Common myeloid progenitor, CD34-positive (primary cell): ENCODE measurements around the gene TMEM207. TPM values are rescaled to one million over a fixed set of nuclear protein-coding genes. Genes with fewer than 3 reads are reported as not detected.

Experiments
- CTCF ChIA-PET: fragments of 350-600 bp; sonication (Branson Sonifier 250); formaldehyde crosslinking; loops from one replicate; lab custom pipeline; 2021; ENCODE audit warnings: antibody characterized with exemption; lab: Charles Lee
- POLR2A ChIA-PET: fragments of 350-600 bp; sonication (Branson Sonifier 250); formaldehyde crosslinking; loops from one replicate; lab custom pipeline; 2021; ENCODE audit warnings: antibody characterized with exemption; lab: Charles Lee
- DNase-seq, 3 donors: peaks; one replicate each; pipeline versions ENCODE4 v3.0.0 to v3.0.0-alpha.2; 2013
- H3K27ac ChIP-seq, 2 experiments: 1 replicate in 1 of 2; 2 replicates in 1 of 2; pipeline ENCODE4 v1.7.0; 2013; ENCODE audit warnings: inconsistent platforms in 2 of 2, low read length in 2 of 2, mild to moderate bottlenecking in 2 of 2, low read depth in 1 of 2, moderate library complexity in 1 of 2; ENCODE audit not compliant: severe bottlenecking in 2 of 2, insufficient read depth in 1 of 2, poor library complexity in 1 of 2
- H3K27me3 ChIP-seq, 5 experiments: replicated peaks in 2 of 5; 1 replicate in 3 of 5; 2 replicates in 2 of 5; pipeline versions ENCODE4 v1.6.1 to v1.7.0; 2013; ENCODE audit warnings: low read length in 4 of 5, mild to moderate bottlenecking in 2 of 5, moderate library complexity in 2 of 5, inconsistent platforms in 1 of 5; ENCODE audit not compliant: insufficient read depth in 5 of 5, control insufficient read depth in 4 of 5
- H3K36me3 ChIP-seq, 4 experiments: 1 replicate in 2 of 4; 2 replicates in 2 of 4; pipeline versions ENCODE4 v1.6.1 to v1.7.0; 2013; ENCODE audit warnings: low read length in 3 of 4, control low read depth in 1 of 4, mild to moderate bottlenecking in 1 of 4; ENCODE audit not compliant: control insufficient read depth in 4 of 4, insufficient read depth in 4 of 4
- H3K4me1 ChIP-seq, 4 experiments: 1 replicate in 3 of 4; 2 replicates in 1 of 4; pipeline versions ENCODE4 v1.6.1 to v1.7.1; 2013; ENCODE audit warnings: low read length in 3 of 4, mild to moderate bottlenecking in 3 of 4, control low read depth in 1 of 4, inconsistent platforms in 1 of 4, moderate library complexity in 1 of 4; ENCODE audit not compliant: control insufficient read depth in 4 of 4, insufficient read depth in 4 of 4; ENCODE audit errors: control extremely low read depth in 1 of 4
- H3K4me3 ChIP-seq, 7 experiments: 1 replicate in 4 of 7; 2 replicates in 3 of 7; pipeline versions ENCODE4 v1.5.1 to v1.7.0; 2013; ENCODE audit warnings: mild to moderate bottlenecking in 7 of 7, low read length in 6 of 7, moderate library complexity in 6 of 7, inconsistent platforms in 2 of 7, low read depth in 2 of 7, control low read depth in 1 of 7; ENCODE audit not compliant: insufficient read depth in 4 of 7, control insufficient read depth in 1 of 7; ENCODE audit errors: extremely low read depth in 1 of 7
- H3K9me3 ChIP-seq, 5 experiments: 1 replicate in 4 of 5; 2 replicates in 1 of 5; pipeline versions ENCODE4 v1.6.1 to v1.7.1; 2013; ENCODE audit warnings: low read length in 4 of 5, mild to moderate bottlenecking in 2 of 5, inconsistent platforms in 1 of 5, low read depth in 1 of 5, moderate library complexity in 1 of 5; ENCODE audit not compliant: control insufficient read depth in 4 of 5, insufficient read depth in 2 of 5; ENCODE audit errors: control extremely low read depth in 1 of 5
- WGBS: methylation state at CpG from one replicate; pipeline ENCODE4 v1.1.5; 2013; ENCODE audit not compliant: insufficient coverage; 5-methylcytosine and 5-hydroxymethylcytosine counted together
- polyA plus RNA-seq: library from polyadenylated mRNA; unstranded; fragments of 120-200 nt; gene quantifications from one replicate; pipeline ENCODE4 v1.2.1, GENCODE V29; 2013

Gene TMEM207
- not detected for polyA plus RNA-seq

GRCh38 chr3:190449801-190450200 is at the start of gene TMEM207:
Gene TMEM207, minus strand, starts transcription at chr3:190449901. Its CDS starts 92 bp downstream, at chr3:190449809.
- H3K27ac ChIP-seq = no peak within 1 kb of the TSS
- H3K9me3 ChIP-seq = peaks cover 0 to 2% (median 0%) of the 10 kb centered on the region in 5 experiments
- 100% methylated on average over 1 of the region's 1 CpG for WGBS
- POLR2A ChIA-PET = no interaction called here
- CTCF ChIA-PET = no interaction called here
- no peak within 1 kb of the TSS for H3K4me3 ChIP-seq
- H3K4me1 ChIP-seq = peaks cover 8 to 12% (median 10%) of the 10 kb centered on the region in 4 experiments
- no peak for DNase-seq
- peaks cover 0 to 48% (median 10%) of the 10 kb centered on the region in 5 experiments for H3K27me3 ChIP-seq
- no peaks in the 10 kb centered on the region for H3K36me3 ChIP-seq

- WGBS = no CpG with 5 or more reads among the region's 2 CpGs
- Histone ChIP-seq H3K36me3 (no peaks in the 10 kb centered on the region), H3K27me3 (peaks cover 0 to 86% (median 34%) of the 10 kb centered on the region in 5 experiments), H3K4me3 (no peak overlapping the region), H3K4me1 (no peaks in the 10 kb centered on the region), H3K9me3 (no peaks in the 10 kb centered on the region), H3K27ac (no peak overlapping the region)
- ChIA-PET CTCF (interaction anchor here (0.6 to 2.5 kb wide), 8 partner anchors 12 to 198 kb away, joined by 3 to 8 read pairs (median 4); partner anchors contain the start of gene IL1RAP), POLR2A (no interaction called here)
- DNase-seq = no peak
These were observed 49.4 kb upstream of the TMEM207 start for GRCh38 chr3:190499122-190499521.

- WGBS = no CpG with 5 or more reads among the region's 2 CpGs
These were observed 48.6 kb upstream of the TMEM207 start for GRCh38 chr3:190498293-190498692.

GRCh38 chr3:190497811-190498210 is 48.1 kb upstream of the TMEM207 start:
- H3K4me1 ChIP-seq = no peaks in the 10 kb centered on the region
- ChIA-PET POLR2A (no interaction called here), CTCF (interaction anchor here (2.5 kb wide), 1 partner anchor 10 kb away, joined by 8 read pairs; no protein-coding TSS in a partner anchor)
- H3K27ac ChIP-seq = no peak overlapping the region
- H3K36me3 ChIP-seq = no peaks in the 10 kb centered on the region
- 97% methylated on average over 3 of the region's 3 CpGs for WGBS
- H3K9me3 ChIP-seq = no peaks in the 10 kb centered on the region
- peaks cover 0 to 84% (median 41%) of the 10 kb centered on the region in 5 experiments for H3K27me3 ChIP-seq
- DNase-seq = no peak
- no peak overlapping the region for H3K4me3 ChIP-seq

More at GRCh38 chr3:190498293-190498692, 48.6 kb upstream of the TMEM207 start:
- no peaks in the 10 kb centered on the region for H3K9me3 ChIP-seq
- no peaks in the 10 kb centered on the region for H3K36me3 ChIP-seq
- no peak overlapping the region for H3K27ac ChIP-seq
- ChIA-PET POLR2A (no interaction called here), CTCF (interaction anchor here (1.1 to 2.5 kb wide), 6 partner anchors 11 to 78 kb away, joined by 3 to 8 read pairs (median 5); partner anchors contain the start of gene IL1RAP)
- H3K4me3 ChIP-seq = no peak overlapping the region
- no peaks in the 10 kb centered on the region for H3K4me1 ChIP-seq
- no peak for DNase-seq
- peaks cover 0 to 84% (median 37%) of the 10 kb centered on the region in 5 experiments for H3K27me3 ChIP-seq

DNA sequence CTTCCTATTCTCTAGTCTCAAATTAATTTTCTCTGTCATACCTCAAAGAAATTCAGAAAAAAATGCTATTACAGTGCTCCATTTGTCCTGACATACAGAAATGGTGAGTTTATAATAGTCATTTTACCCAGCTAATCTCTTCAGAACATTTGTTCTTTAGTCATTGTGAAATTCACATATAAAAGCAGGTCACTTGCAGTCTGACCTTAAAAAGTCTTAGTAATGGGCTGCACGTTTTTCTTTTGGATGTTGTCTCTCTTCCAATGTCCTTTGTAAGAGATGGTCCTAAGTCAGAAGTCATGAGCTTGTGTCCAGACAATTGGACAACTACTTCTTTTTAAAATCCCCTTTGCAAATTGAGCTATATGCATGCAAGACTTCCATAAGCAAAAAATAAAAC is 47.2 kb upstream of the TMEM207 start:
- Histone ChIP-seq H3K27me3 (peaks cover 0 to 84% (median 39%) of the 10 kb centered on the region in 5 experiments), H3K4me3 (no peak overlapping the region), H3K36me3 (no peaks in the 10 kb centered on the region), H3K9me3 (no peaks in the 10 kb centered on the region), H3K4me1 (no peaks in the 10 kb centered on the region), H3K27ac (no peak overlapping the region)
- POLR2A ChIA-PET = no interaction called here
- no CpG with 5 or more reads among the region's 1 CpG for WGBS
- CTCF ChIA-PET = interaction anchor here (1.0 kb wide), 1 partner anchor 30 kb away, joined by 4 read pairs; no protein-coding TSS in a partner anchor
- DNase-seq = no peak

DNA sequence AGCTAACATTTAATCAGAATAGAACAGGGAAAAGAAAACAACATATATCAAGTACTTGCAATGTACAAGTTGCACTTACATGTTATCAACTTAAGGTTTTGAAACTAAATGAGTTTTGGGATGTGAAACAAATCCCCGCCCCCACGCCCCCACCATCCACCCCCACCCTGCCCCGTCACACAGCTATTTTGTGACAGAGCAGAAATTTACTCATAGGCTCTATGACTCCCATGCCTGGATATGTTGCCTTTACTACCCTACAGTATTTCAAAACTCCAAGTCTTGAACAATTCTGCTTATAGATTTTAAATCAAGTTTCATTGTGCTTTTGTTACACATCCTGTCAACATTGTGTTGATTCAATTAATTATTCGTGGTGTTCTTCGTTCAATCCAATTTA is 46.1 kb upstream of the TMEM207 start:
- POLR2A ChIA-PET = no interaction called here
- H3K27ac ChIP-seq = no peak overlapping the region
- no peak overlapping the region for H3K4me3 ChIP-seq
- no peaks in the 10 kb centered on the region for H3K4me1 ChIP-seq
- CTCF ChIA-PET = no interaction called here
- H3K36me3 ChIP-seq = no peaks in the 10 kb centered on the region
- no CpG with 5 or more reads among the region's 5 CpGs for WGBS
- no peaks in the 10 kb centered on the region for H3K9me3 ChIP-seq
- no peak for DNase-seq
- peaks cover 4 to 91% (median 44%) of the 10 kb centered on the region in 5 experiments for H3K27me3 ChIP-seq

GRCh38 chr3:190495354-190495753 is 45.7 kb upstream of the TMEM207 start:
- Histone ChIP-seq H3K4me1 (no peaks in the 10 kb centered on the region), H3K27me3 (peaks cover 4 to 91% (median 44%) of the 10 kb centered on the region in 5 experiments), H3K4me3 (no peak overlapping the region), H3K27ac (no peak overlapping the region), H3K9me3 (no peaks in the 10 kb centered on the region), H3K36me3 (no peaks in the 10 kb centered on the region)
- ChIA-PET POLR2A (no interaction called here), CTCF (interaction anchor here (1.2 kb wide), 1 partner anchor 13 kb away, joined by 3 read pairs; no protein-coding TSS in a partner anchor)
- DNase-seq = no peak
